RWPE2 (cell line): ENCODE results near the gene DDX41.
A peak's percentile ranks its signal among the peaks of the same experiment; 100 is the strongest.
"Not testable (repeated sequence)": the region's sequence is repeated elsewhere in the genome, so short reads cannot be mapped to it uniquely, and the experiment has no call there.

Experiments used
- ATAC-seq: fragments of 200-7000 bp; cut with Tn5 transposase; 3 replicates; pipeline ENCODE4 v1.9.1; 2021; ENCODE audit warnings: low read depth
- DNase-seq: peaks from one replicate; pipeline ENCODE4 v3.0.0-alpha.2; 2020; ENCODE audit warnings: low spot score
- H3K27ac ChIP-seq: fragments of 450-650 bp; 2 replicates; pipeline ENCODE4 v1.5.1; 2017; ENCODE audit warnings: mild to moderate bottlenecking; ENCODE audit not compliant: poor library complexity, severe bottlenecking
- H3K27me3 ChIP-seq: fragments of 250-450 bp; sonication (Bioruptor Pico); 2 replicates; pipeline ENCODE4 v1.5.1; 2021; ENCODE audit warnings: mild to moderate bottlenecking, moderate library complexity; ENCODE audit not compliant: insufficient read depth, poor library complexity, severe bottlenecking
- H3K36me3 ChIP-seq: fragments of 250-450 bp; sonication (Bioruptor Pico); 2 replicates; pipeline ENCODE4 v1.5.1; 2020; ENCODE audit warnings: low read depth, mild to moderate bottlenecking, moderate library complexity
- H3K4me1 ChIP-seq: fragments of 250-450 bp; sonication (Bioruptor Pico); 2 replicates; pipeline ENCODE4 v1.5.1; 2021; ENCODE audit warnings: mild to moderate bottlenecking, moderate library complexity; ENCODE audit not compliant: insufficient read depth, poor library complexity, severe bottlenecking
- H3K4me3 ChIP-seq: fragments of 250-450 bp; sonication (Bioruptor Pico); 2 replicates; pipeline ENCODE4 v1.5.1; 2021; ENCODE audit warnings: mild to moderate bottlenecking, moderate library complexity; ENCODE audit not compliant: severe bottlenecking
- H3K9me3 ChIP-seq: fragments of 250-450 bp; sonication (Bioruptor Pico); 2 replicates; pipeline ENCODE4 v1.5.1; 2021; ENCODE audit warnings: mild to moderate bottlenecking, moderate library complexity; ENCODE audit not compliant: severe bottlenecking
- TF ChIP-seq, protein P1 (sequence below): fragments of 450-650 bp; IDR thresholded peaks from one replicate; pipeline ENCODE4 v1.5.1; 2017; ENCODE audit warnings: mild to moderate bottlenecking, moderate library complexity; ENCODE audit not compliant: poor library complexity, severe bottlenecking

Gene DDX41

DNA sequence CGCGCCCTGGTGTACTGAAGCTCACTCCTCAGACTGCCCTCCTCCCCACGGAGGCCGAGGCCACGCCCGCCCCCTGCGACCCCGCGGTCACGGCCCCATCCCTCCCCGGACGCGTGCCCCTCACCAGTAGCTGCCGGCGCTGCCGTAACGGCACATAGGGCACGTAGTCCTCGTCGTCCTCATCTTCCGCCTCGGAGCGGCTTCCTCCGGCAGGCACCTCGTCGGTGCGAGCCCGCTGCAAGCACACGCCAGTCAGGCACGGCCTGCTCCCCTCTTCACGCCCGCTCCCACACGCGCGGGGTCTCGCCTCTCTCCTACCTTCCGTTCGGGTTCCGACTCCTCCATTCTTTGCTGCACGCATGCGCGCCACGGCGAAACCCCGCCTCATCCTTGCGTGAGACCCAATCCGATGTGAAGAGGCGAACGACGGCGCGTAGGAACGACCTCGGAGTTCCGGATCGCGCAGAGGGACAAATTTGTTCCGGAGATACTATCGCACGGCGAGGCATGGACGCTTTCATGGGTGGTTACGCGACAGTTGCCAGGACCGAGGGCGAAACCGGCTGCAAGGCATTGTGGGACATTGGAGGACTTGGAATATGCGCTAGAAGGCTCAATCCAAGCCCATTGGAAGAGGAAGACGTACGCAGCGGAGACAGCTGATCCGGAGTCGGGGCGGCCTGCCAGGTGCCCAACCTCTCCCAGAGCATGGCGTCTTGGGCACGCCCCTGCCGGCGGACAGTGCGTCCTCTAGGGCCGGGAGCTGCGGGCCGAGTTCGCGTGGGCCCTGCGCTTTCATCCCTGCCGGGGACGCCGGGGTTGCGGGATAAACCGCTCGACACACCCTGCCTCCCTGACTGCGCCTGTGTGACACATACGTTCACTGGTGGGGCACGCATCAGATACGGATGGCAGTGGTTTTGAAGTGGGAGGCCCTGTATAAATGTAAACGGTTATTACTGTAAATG is at the start of gene DDX41:
TSS of gene DDX41 (minus strand) at position 361 of the 968 bp plus-strand sequence. CDS start at position 345, 16 bp downstream.
- Histone ChIP-seq H3K4me3 (peak within 1 kb of the TSS; percentile 81), H3K36me3 (peaks cover 64% of the 10 kb centered on the region), H3K9me3 (no peaks in the 10 kb centered on the region), H3K27me3 (no peaks in the 10 kb centered on the region), H3K27ac (peak within 1 kb of the TSS; percentile 46), H3K4me1 (no peaks in the 10 kb centered on the region)
- ATAC-seq (peak; percentile 83), DNase-seq (peak; percentile 99)
- TF ChIP-seq, protein P1, sequence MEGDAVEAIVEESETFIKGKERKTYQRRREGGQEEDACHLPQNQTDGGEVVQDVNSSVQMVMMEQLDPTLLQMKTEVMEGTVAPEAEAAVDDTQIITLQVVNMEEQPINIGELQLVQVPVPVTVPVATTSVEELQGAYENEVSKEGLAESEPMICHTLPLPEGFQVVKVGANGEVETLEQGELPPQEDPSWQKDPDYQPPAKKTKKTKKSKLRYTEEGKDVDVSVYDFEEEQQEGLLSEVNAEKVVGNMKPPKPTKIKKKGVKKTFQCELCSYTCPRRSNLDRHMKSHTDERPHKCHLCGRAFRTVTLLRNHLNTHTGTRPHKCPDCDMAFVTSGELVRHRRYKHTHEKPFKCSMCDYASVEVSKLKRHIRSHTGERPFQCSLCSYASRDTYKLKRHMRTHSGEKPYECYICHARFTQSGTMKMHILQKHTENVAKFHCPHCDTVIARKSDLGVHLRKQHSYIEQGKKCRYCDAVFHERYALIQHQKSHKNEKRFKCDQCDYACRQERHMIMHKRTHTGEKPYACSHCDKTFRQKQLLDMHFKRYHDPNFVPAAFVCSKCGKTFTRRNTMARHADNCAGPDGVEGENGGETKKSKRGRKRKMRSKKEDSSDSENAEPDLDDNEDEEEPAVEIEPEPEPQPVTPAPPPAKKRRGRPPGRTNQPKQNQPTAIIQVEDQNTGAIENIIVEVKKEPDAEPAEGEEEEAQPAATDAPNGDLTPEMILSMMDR = no peak

DNA sequence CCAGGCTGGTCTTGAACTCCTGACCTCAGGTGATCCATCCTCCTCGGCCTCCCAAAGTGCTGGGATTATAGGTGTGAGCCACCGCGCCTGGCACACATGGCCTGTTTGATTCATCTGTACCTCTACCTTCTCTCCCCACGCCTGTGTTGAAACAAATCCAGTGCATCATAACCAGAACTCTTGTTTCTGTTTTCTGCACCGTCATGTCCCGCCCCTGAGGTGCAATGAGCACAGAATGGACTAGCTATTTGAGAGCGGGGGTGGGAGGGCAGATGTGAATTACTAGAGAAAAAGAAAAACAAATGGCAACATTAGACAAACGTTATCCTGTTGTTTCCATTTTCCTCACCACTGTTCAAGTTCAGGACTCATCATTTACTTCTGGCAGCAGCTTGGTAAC is 48.3 kb upstream of the DDX41 start:
- DNase-seq (no peak), ATAC-seq (no peak)
- Histone ChIP-seq H3K4me1 (no peaks in the 10 kb centered on the region), H3K9me3 (peaks cover 4% of the 10 kb centered on the region), H3K27ac (no peak overlapping the region), H3K27me3 (no peaks in the 10 kb centered on the region), H3K36me3 (no peaks in the 10 kb centered on the region), H3K4me3 (no peak overlapping the region)
- TF ChIP-seq, protein P1 = no peak

DNA sequence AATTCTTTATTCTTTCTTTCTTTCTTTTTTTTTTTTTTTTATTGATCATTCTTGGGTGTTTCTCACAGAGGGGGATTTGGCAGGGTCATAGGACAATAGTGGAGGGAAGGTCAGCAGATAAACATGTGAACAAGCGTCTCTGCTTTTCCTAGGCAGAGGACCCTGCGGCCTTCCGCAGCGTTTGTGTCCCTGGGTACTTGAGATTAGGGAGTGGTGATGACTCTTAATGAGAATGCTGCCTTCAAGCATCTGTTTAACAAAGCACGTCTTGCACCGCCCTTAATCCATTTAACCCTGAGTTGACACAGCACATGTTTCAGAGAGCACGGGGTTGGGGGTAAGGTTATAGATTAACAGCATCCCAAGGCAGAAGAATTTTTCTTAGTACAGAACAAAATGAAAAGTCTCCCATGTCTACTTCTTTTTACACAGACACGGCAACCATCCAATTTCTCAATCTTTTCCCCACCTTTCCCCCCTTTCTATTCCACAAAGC is 42.7 kb upstream of the DDX41 start:
- not testable (repeated sequence) for H3K4me3 ChIP-seq, H3K36me3 ChIP-seq, ATAC-seq, H3K9me3 ChIP-seq, H3K27me3 ChIP-seq, H3K27ac ChIP-seq, DNase-seq, H3K4me1 ChIP-seq

DNA sequence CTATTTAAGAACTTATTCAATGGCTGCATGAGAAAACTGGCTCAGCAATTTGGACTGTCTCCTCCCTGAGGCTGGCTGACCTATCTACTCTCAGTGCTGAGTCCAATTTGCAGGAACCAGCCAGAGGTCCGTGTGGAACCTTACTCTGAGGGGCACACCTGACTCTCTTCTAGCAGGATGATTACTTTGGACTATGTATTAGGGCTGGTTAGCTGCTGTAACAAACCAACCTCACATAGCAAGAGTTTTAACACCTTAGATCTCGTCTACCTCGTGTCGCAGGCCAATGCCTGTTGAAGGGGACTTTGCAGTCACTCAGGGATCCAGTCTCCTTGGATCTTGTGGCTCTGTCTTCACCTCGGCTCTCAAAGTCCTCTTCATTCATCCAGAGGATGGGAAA is 41.0 kb upstream of the DDX41 start:
- Histone ChIP-seq H3K4me3 (no peak overlapping the region), H3K9me3 (peaks cover 4% of the 10 kb centered on the region), H3K27ac (no peak overlapping the region), H3K27me3 (no peaks in the 10 kb centered on the region), H3K36me3 (peaks cover under 1% of the 10 kb centered on the region), H3K4me1 (peaks cover 9% of the 10 kb centered on the region)
- TF ChIP-seq, protein P1 = no peak
- no peak for ATAC-seq
- DNase-seq = no peak

DNA sequence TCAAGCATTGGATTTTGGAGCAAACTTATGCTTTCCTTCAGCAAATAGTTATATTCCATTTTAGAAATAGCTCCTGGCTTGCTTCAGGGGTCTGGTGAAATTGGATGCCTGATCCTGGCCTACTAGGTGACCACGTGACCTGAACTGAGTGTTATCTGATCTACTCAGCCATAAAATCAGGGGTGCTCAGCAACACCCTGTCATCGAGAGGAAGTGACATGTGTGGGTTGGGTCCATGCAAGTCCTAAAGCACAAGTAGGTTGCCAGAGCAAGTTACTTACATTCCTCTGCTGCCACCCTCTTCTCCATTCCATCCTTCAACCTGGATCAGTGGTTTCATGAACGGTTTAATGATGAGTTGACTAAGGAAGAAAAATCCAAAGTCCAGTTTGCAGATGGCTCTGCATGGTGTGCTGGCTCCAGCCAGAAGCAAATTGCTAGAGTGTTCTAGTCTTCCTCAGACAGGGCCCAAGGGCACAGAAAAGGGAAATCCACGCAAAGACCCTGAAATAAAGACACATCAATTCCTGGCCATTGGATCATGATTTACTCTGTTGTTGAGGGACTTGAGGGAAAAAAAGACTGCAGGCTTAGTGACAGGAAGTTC is 40.4 kb upstream of the DDX41 start:
- peaks cover 7% of the 10 kb centered on the region for H3K36me3 ChIP-seq
- no peak for ATAC-seq
- H3K9me3 ChIP-seq = peaks cover 3% of the 10 kb centered on the region
- DNase-seq = no peak
- no peaks in the 10 kb centered on the region for H3K27me3 ChIP-seq
- H3K4me1 ChIP-seq = peaks cover 9% of the 10 kb centered on the region
- no peak overlapping the region for H3K27ac ChIP-seq
- TF ChIP-seq, protein P1 = no peak
- no peak overlapping the region for H3K4me3 ChIP-seq
